Right hindlimb (tissue), 1 donor: Measurements from ENCODE around the gene PPME1.

Experiments used
- DNase-seq: peaks from one replicate; pipeline ENCODE4 v3.0.0-alpha.2; 2018

PPME1 gene

DNA sequence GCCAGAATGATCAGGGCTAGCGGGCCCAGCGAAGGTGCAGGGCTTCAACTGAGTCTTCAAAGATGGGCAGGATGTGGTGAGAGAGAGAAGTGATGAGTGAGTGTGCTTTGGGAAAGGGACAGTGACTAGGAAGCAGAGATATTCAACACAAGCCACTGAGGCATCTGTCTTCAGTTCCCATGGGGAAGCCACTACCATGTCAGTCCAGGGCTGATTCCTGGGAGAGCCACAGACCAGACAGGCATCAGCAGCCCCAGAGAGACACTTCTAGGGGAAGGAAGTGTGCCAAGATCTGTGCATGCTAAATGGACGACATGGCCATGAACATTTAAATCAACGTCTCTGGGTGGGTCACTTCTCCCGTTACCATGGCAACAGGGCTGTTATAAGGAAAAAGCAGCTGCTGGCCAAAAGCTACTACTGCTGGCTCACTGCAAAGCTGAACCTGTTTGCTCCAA, 111.9 kb downstream of the PPME1 start:
- peak; percentile 47 for DNase-seq

DNA sequence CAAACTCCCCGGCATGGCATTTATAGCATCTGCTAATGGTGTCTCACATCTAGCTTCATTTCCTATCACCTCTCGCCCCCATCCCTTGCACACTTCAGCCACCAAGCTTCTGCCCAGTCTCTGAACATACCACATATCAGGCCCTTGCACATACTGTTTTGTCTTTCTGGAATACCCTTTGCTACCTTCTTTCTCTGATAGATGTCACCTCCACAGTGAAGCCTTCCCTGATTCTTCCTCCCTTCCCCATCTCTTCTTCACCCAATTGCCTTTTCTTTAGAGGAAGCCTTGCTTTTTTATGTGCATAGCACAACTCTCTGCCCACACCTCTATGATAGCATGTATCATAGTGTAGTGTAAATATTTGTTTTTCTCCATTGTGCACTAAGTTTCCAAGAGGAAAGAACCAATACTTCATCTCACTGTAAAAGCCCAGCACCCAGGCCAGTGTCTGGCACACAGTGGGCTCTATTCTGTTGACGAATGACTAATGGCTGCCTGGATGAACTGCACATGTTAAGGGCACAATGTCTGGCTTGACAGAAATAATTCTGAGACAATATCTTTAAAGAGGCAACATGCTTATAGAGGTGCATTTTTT, 112.6 kb downstream of the PPME1 start:
- no peak for DNase-seq

DNA sequence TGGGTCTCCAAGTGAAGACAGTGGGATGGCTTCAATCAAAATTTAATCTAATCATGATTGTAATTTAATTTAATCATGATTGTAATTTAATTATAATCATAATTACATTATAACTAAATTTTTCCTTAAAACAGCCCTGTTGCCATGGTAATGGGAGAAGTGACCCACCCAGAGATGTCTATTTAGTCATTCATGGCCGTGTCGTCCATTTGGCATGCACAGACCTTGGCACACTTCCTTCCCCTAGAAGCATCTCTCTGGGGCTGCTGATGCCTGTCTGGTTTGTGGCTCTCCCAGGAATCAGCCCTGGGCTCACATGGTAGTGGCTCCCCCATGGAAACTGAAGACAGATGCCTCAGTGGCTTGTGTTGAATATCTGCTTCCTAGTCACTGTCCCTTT, 113.4 kb downstream of the PPME1 start:
- no peak for DNase-seq

DNA sequence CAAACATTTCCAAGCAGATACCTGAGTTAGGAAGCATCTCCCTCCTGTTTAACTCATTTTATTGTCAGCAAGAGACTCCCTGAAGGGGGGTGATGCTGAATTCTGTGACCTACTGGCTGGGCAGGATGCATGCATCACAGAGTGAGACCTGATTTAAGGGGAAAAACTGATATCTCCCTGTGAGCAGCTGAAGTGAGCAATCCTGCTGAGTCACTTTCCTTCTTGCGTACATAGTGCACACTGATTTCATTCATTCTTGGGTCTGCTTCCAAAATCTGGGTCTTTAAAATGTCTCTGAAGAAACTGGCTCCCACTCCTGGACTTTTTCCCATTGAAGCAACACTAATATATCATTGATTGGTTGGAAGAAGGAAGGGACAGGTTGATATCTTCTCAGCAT, 117.1 kb downstream of the PPME1 start:
- DNase-seq: no peak

DNA sequence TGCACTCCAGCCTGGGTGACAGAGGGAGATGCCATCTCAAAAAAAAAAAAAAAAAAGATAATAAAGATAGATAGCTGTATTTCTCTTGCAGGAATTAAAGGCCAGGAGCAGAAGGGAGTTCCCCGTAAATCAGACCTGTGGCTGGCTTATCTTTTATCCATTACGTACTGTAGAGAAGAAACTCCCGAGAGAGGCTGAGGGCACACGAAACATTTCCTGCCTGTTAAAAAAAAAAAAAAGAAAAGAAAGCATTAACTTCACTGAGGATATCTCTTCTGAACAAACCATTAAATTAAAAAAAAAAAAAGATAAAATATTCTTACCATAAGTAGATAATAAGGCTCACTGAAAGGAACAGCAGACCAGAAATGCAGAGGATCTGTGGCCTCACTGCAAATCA, 117.8 kb downstream of the PPME1 start:
- no peak for DNase-seq

DNA sequence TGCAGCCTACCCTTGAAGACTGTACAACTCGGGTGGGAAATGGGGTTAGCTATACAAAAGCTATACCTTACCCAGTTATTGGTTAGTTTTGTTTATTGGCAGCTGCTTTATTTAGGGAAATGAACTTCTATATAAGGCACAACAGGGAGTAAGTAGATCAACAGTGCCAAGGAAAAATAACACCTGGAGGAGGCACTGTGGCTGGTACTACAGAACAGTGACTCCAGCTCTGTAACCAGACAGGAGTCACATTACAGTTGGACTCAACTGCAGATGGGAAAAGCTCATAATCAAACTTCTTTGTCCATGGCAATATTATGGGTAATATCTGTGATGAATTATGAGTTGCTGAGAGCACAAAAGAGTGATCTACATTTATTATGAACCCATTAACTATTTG, 126.4 kb downstream of the PPME1 start:
- DNase-seq: no peak

DNA sequence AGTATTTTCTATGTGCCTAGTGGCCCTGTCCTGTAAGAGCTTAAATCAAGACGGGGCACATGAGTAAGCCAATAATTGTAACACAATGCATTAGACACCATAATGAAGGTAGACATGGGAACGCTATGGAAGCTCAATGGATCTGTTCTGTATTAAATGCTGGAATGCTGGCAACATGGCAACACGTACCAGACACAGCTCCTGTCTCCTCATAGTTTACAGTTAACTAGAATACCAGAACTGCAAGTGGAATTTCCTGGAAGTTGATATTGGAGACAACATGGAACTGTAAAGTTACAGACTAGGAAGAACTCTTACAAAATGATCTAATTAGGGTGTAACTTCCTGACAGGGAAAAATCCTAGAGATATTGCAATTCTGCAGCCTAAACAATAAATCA, 127.9 kb downstream of the PPME1 start:
- no peak for DNase-seq
